Kidney (tissue), 14 donors: ENCODE data around the gene XYLB. TPM values are rescaled to one million over a fixed set of nuclear protein-coding genes. Genes with fewer than 3 reads are reported as not detected.

ENCODE experiments used
- DNase-seq, 5 donors: peaks; one replicate each; pipeline ENCODE4 v3.0.0-alpha.2; 2013 to 2020
- FAIRE-seq: peaks from 2 replicates; lab custom pipeline; 2012; peaks lifted over from hg19 to GRCh38; lab: Jason Lieb, UNC
- H3K27ac ChIP-seq, 2 donors: one replicate each; pipeline ENCODE4 v1.7.0; 2013; ENCODE audit warnings: low read depth in 2 of 2, low read length in 2 of 2, inconsistent platforms in 1 of 2
- H3K27me3 ChIP-seq: one replicate; pipeline ENCODE4 v1.7.1; 2013; ENCODE audit warnings: low read length, inconsistent platforms; ENCODE audit not compliant: control insufficient read depth, insufficient read depth
- H3K36me3 ChIP-seq, 3 donors: one replicate each; pipeline versions ENCODE4 v1.7.0 to v1.7.1; 2013; ENCODE audit warnings: low read length in 3 of 3, control low read depth in 1 of 3, inconsistent platforms in 1 of 3; ENCODE audit not compliant: insufficient read depth in 3 of 3, control insufficient read depth in 2 of 3
- H3K4me1 ChIP-seq, 3 donors: one replicate each; pipeline versions ENCODE4 v1.7.0 to v1.7.1; 2013; ENCODE audit warnings: low read length in 3 of 3, inconsistent platforms in 1 of 3, low read depth in 1 of 3; ENCODE audit not compliant: control insufficient read depth in 2 of 3, insufficient read depth in 2 of 3
- H3K4me3 ChIP-seq, 3 donors: one replicate each; pipeline versions ENCODE4 v1.7.0 to v1.8.1; 2013; ENCODE audit warnings: low read length in 3 of 3, control low read depth in 1 of 3, inconsistent platforms in 1 of 3
- H3K9ac ChIP-seq, 3 donors: one replicate each; pipeline versions ENCODE4 v1.7.0 to v1.7.1; 2013; ENCODE audit warnings: low read length in 3 of 3, control low read depth in 1 of 3, inconsistent platforms in 1 of 3
- H3K9me3 ChIP-seq, 3 donors: one replicate each; pipeline versions ENCODE4 v1.7.0 to v1.7.1; 2013; ENCODE audit warnings: low read length in 3 of 3, control low read depth in 1 of 3, inconsistent platforms in 1 of 3; ENCODE audit not compliant: control insufficient read depth in 2 of 3, insufficient read depth in 1 of 3
- intact Hi-C: fragments of 100-400 bp; cut with DNase I; formaldehyde crosslinking; loops from one replicate; pipeline ENCODE4 v1.11.1; 2022
- polyA plus RNA-seq: library from polyadenylated mRNA; stranded (reverse); fragments of 350-450 nt; fragmentation: Illumina TruSeq; extraction: RNeasy Lipid Tissue Mini Kit (QIAGEN cat#74804); gene quantifications from one replicate; pipeline ENCODE4 v1.2.3, GENCODE V29; 2014; ENCODE audit warnings: low read depth, low replicate concordance; ENCODE audit not compliant: insufficient read depth
- total RNA-seq: library from RNA; stranded (reverse); fragmentation: NEBNext Ultra II Directional; extraction: Animal tissue kit (Norgen Biotek cat#: 25700); gene quantifications from one replicate; pipeline ENCODE4 v1.2.1, GENCODE V29; 2021
- TF ChIP-seq, protein P1 (sequence below): IDR thresholded peaks from 3 replicates; pipeline ENCODE4 v1.5.1; 2012; ENCODE audit warnings: mild to moderate bottlenecking, moderate library complexity, borderline replicate concordance; ENCODE audit not compliant: insufficient read depth; ENCODE audit errors: extremely low read depth
- donor health status: control.
- donor health status: control.
- donor health status: control.
- donor health status: control.
- donor health status: control.
- donor health status: DM: yes; HTN: yes; CAD: no.
- donor health status: Normal renal cell carcinoma (clear cell type).

Gene XYLB
- total and polyA plus RNA-seq, 2 donors from 2014 or later = 6.0 to 7.9 TPM

DNA sequence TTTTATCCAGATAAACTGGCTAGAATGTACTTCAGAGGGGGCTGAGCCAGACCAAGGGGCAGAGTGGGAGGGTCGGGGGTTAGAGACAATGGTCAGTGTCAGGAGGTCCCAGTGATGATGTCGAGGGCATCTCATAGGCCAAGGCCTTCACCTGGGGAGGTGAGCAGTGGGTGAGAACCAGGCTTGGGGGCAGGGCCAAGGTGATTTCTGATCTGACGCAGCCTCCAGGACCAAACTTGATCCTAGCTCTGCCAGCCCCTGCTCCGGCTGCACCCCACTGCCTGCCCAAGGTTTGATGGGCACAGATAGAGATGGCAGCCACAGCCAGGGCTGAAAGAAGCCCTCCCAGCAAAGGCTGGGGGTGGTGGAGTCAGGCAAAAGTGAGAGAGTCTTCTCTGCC, 14.9 kb downstream of the XYLB start:
- FAIRE-seq = no peak
- no peaks in the 10 kb centered on the region for H3K9me3 ChIP-seq
- H3K27me3 ChIP-seq = no peaks in the 10 kb centered on the region
- no peak overlapping the region for H3K9ac ChIP-seq
- TF ChIP-seq, protein P1, sequence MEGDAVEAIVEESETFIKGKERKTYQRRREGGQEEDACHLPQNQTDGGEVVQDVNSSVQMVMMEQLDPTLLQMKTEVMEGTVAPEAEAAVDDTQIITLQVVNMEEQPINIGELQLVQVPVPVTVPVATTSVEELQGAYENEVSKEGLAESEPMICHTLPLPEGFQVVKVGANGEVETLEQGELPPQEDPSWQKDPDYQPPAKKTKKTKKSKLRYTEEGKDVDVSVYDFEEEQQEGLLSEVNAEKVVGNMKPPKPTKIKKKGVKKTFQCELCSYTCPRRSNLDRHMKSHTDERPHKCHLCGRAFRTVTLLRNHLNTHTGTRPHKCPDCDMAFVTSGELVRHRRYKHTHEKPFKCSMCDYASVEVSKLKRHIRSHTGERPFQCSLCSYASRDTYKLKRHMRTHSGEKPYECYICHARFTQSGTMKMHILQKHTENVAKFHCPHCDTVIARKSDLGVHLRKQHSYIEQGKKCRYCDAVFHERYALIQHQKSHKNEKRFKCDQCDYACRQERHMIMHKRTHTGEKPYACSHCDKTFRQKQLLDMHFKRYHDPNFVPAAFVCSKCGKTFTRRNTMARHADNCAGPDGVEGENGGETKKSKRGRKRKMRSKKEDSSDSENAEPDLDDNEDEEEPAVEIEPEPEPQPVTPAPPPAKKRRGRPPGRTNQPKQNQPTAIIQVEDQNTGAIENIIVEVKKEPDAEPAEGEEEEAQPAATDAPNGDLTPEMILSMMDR = no peak
- peaks cover 0 to 24% (median 12%) of the 10 kb centered on the region in 3 donors for H3K36me3 ChIP-seq
- H3K27ac ChIP-seq = no peak overlapping the region
- H3K4me3 ChIP-seq = no peak overlapping the region
- intact Hi-C loops = no loop called here
- no peak for DNase-seq
- H3K4me1 ChIP-seq = no peaks in the 10 kb centered on the region

DNA sequence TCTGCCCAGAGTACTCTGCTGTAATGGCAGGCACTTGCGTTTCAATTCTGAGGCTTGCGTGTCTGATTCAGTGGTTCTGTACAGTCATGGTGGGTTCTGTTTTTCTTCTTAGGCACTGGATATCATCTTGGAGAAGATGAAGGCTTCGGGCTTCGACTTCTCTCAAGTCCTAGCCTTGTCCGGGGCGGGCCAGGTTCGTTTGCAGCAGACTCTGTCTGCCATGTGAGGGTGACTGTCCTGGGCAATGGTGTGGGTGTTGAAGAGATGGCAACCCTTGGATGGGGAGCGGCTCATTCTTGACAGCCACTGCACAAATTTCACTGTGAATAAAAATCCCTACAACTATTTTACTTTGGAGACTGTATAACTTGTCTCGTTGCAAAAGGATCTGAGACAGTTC, 16.2 kb downstream of the XYLB start:
- no peak for DNase-seq
- H3K36me3 ChIP-seq = peaks cover 0 to 18% (median 16%) of the 10 kb centered on the region in 3 donors
- H3K9me3 ChIP-seq = no peaks in the 10 kb centered on the region
- TF ChIP-seq, protein P1 = no peak
- no peak overlapping the region for H3K27ac ChIP-seq
- no peaks in the 10 kb centered on the region for H3K4me1 ChIP-seq
- no peaks in the 10 kb centered on the region for H3K27me3 ChIP-seq
- intact Hi-C loops = no loop called here
- no peak overlapping the region for H3K9ac ChIP-seq
- no peak for FAIRE-seq
- H3K4me3 ChIP-seq = no peak overlapping the region

GRCh38 chr3:38364721-38365400, 18.3 kb downstream of the XYLB start:
- no peak overlapping the region for H3K27ac ChIP-seq
- no peak overlapping the region for H3K4me3 ChIP-seq
- TF ChIP-seq, protein P1 = no peak
- no peaks in the 10 kb centered on the region for H3K27me3 ChIP-seq
- DNase-seq (no peak), FAIRE-seq (no peak)
- no peak overlapping the region for H3K9ac ChIP-seq
- peaks cover 2 to 34% (median 16%) of the 10 kb centered on the region in 3 donors for H3K36me3 ChIP-seq
- H3K4me1 ChIP-seq = no peaks in the 10 kb centered on the region
- intact Hi-C loops = no loop called here
- no peaks in the 10 kb centered on the region for H3K9me3 ChIP-seq
